Middle frontal gyrus (tissue), 1 donor: Measurements from ENCODE around the gene TANC1.

Experiments
- DNase-seq: peaks from one replicate; pipeline ENCODE4 v3.0.0-alpha.2; 2015; ENCODE audit warnings: low spot score; ENCODE audit errors: extremely low spot score

The TANC1 gene

GRCh38 chr2:159114835-159115234 is 146.4 kb downstream of the TANC1 start:
- no peak for DNase-seq

- no peak for DNase-seq
Observed at GRCh38 chr2:159116922-159117321, 148.5 kb downstream of the TANC1 start.

- DNase-seq, result no peak
Observed at GRCh38 chr2:159117658-159118057, 149.2 kb downstream of the TANC1 start.

DNA sequence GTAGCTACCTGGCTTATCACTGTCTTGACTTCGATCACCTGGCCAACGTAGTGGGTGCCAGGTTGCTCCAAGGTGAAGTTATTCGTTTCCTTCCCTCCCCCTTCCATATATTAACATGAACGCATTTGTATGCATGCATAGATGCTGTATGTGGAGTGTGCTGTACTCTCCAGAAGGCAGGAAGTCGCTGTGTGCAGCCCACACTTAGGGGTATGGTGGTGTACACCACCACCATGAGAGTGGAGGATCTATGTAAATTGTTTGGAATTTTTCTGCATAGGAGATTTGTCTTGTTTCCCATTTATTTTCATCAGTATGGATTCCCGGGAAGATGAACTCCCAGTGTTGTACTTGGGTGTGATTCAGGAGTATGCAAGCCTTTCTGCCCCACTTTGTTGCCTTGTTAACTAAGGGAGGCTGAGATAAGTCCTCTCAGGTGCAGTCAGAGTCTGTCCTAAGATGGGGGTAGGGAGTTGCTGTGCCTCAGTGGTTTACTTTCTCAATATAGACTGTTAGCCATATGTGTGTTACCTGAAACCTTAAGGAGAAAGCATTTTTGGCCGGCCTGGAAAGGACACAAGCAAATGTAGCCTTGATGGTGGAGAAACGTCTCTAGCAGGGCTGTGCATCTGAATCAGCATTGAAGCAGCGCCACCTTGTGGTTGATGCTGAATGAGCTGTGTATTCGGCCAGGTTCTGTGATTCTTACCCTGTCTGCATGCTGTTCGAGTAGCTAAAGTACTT is 149.8 kb downstream of the TANC1 start:
- peak; percentile 80 for DNase-seq

- no peak for DNase-seq
Observed at GRCh38 chr2:159118859-159119500, 150.5 kb downstream of the TANC1 start.

DNA sequence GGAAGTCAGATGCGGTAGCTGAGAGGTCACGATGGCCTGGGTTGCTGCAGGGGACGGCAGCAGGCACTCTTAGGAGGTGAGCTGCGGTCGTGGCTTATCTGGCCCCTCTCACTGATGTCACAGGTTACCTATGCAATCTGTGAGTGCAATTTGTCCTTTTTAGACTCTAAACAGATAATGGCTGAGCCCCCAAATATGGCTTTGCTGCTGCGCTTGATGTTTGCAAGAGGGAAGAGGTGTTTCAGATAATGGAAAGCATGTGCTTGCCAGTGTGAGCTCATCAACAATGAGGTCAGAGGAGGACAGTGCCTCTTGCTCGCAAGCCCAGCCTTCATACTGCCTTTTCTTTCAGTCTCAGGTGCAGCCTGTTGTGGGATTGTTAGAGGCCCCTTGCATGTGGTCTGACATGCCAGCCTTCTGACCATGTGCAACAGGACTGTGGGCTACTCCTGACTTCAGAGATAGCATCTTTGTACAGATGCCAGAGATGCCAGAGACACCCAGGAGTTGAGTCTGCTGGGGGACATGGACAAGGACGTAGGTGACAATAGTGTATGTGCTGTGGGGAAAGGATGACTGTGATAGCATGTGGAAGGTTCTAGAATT is 151.3 kb downstream of the TANC1 start:
- no peak for DNase-seq

DNA sequence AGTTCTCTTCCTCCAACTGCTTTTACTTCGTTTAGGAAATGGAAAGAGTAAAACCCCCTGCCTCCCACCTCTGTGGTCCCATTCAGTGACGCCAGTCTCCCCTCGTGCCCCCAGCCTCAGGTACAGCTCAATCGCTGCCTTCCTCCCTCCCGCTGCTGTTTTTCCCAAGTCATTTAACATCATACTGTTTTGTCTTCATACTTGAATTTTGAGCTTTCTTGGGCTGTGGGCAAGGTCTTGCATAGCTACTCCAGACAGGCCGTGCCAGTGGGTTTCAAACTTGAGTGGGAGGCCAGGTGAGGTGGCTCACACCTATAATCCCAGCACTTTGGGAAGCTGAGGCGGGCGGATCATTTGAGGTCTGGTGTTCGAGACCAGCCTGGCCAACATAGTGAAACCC is 155.3 kb downstream of the TANC1 start:
- DNase-seq, result no peak

GRCh38 chr2:159124441-159124911 is 156.0 kb downstream of the TANC1 start:
- no peak for DNase-seq

- no peak for DNase-seq
Observed at GRCh38 chr2:159124931-159125467, 156.6 kb downstream of the TANC1 start.

GRCh38 chr2:159125858-159126257 is 157.4 kb downstream of the TANC1 start:
- DNase-seq, result no peak

DNA sequence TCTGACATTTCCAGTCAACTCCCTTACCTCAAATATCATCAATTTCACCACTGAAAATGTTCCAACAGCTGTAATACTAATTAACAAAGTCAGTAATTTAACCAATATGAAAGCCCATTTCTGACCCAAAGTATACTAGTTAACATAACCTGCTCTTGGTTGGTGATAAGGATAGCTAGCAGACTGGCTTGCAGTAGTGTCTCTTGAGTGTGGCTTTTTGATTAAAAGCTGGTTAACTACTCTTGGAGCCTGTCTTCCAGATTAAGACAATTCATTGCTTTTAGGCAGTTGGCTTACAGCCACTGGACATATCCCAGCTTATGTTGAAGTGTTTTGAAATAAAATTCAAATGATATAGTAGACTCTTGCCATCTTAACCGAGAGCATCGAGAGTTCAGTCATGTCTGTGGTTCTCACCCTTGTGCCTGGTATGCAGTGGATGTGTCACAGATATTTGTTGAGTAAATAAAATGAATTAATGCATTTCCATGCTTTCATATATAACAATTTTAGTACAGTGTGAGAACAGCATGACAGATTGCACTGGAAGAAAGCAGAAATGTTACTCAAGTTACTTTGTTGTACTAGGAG is 158.1 kb downstream of the TANC1 start:
- DNase-seq, result no peak

DNA sequence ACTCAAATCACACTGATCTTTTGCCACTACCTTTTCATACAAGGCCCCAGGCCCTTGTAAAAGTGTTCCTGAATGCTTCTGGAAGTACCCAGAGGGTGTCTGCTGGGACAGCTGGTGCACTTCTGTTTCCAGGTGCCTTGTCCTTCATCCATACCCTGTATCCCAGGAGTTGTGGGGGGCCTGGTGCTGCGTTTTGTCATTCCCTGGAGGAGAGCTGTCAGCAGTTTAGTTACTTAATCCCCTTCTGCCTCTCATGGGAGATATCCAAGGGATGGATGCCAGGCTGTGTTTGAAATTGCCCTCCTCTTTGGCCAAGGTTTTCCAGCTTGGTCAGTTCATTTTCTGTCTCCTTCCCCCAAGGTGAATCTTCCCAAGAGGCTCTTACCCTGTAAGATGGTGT is 159.8 kb downstream of the TANC1 start:
- DNase-seq, result no peak

- no peak for DNase-seq
Observed at GRCh38 chr2:159129269-159129668, 160.8 kb downstream of the TANC1 start.

DNA sequence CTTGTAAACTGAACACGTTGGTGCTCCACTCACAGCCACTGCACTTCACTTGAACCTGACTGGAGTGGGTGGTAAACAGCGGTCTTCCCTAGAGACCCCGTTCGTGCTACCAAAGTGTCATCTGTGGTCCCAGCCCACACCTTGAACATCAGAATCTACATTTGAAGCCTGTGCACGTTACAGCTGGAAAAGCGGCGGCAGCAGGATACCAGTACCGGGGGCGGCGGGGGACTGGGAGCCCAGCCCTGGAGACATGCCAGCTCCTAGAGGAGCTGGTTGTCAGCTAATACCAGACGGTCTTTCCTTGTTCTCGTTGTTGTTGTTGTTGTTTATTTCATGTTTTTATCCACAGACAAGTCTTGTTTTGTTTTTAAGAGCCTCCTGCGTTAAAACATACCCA is 161.4 kb downstream of the TANC1 start:
- DNase-seq, result no peak

DNA sequence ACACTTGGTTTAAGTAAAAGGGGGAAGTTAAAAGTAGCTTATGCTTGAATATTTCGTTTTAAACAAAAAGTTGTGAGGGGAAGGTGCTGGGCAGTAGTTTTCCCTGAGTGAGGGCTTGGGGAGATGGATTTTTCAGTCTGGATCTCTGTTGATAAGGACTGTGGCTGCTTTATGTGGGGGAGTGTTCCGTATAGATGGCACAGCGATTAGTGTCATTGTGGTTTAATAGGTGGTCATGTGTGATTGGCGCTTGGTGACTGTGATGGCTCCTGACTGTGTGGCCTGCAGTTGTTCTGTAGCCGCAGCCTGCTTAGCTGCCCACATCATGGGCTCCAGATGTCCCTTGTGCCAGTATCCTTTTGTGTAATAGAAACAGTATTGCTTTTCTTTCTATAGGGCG is 161.9 kb downstream of the TANC1 start:
- no peak for DNase-seq

- no peak for DNase-seq
Observed at GRCh38 chr2:159131267-159131913, 162.9 kb downstream of the TANC1 start.

DNA sequence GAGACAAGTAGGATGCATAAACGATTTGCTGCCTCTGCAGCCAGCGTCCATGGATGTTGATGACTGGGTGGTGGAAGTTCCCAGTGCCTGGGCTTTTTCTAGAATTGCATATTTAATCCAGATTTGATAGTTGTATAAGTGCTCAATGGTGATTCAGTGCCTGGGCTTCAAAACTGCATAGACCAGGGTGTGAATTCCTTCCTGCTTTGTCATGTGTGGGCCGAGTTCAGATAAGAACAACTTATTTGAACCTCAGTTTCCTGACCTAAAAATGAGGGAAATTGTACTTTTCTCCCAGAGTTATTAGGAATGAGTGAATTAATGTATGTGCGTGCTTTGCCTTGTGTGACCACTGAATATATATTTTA is 163.5 kb downstream of the TANC1 start:
- no peak for DNase-seq

DNA sequence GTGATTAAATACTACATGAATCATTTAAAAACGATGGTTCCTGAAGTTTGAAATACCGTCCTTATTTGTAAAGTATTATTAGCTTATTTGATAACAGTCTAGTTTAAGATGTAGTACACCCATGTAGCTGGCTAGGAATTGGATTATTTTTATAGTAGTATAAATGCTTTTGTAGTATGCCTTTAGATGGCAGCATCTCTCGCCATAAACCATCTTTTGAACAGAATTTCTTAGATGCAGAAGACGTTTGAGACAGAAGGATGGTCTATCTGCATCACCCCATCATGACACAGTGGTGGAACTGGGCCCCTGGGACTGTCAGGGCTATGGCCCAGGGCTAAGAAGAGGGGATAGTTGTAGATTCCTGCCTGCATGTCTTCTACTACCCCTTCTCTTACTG is 165.4 kb downstream of the TANC1 start:
- no peak for DNase-seq

DNA sequence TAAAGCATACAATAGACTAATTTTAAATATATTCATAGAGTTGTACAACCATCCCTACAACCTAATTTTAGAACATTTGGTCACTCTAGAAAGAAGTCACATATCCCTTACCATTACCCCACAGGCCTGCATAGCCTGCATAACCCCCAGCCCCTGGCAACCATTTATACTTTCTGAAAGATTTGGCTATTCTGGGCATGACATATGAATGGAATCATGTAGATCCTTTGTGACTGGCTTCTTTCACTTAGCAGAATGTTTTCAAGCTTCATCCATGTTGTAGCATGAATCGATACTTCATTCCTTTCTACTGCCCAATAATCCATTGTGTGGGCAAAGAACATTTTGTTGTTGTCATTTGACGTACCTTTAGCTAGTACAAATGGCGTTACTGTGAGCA is 166.5 kb downstream of the TANC1 start:
- DNase-seq, result no peak

- no peak for DNase-seq
Observed at GRCh38 chr2:159136391-159136790, 168.0 kb downstream of the TANC1 start.

DNA sequence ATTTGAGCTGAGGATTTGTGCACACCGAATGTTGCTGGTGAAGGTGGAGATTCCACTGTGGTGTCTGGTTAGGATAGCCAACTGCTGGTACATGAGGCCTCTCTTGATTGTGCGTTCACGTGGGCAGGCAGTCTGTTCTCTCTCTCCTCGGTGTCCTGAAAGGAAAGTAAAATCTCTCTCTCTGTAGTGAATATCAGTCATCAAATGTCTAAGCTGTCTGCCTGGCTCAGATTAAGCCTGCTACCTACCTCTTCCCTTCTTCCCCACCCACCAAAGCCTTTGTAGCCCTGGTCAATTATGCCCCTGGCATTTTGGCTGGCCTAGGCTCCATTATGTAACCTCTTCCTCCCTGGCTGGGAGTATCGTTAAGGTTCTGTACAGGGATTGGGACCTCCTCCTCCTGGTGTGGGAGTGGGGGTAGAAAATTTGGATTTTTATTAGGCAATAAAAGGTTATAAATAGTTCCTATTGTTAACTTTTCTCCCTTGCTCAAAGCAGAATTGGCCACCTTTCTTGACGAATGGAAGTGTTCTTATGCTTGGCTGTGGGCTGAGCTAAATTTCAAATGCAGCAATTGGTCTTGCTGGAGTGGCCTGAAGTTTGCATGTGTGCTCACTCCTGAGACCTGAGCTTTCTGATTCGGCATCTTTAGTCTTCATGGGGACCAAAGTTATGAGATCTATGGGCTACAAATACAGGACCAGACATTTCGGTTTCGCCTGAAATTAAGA is 169.2 kb downstream of the TANC1 start:
- DNase-seq, result no peak
